Mononuclear cell (primary cell): ENCODE results near the gene GRK7. TPM values are rescaled to one million over a fixed set of nuclear protein-coding genes. Genes with fewer than 3 reads are reported as not detected.
"Not testable (repeated sequence)": the region's sequence is repeated elsewhere in the genome, so short reads cannot be mapped to it uniquely, and the experiment has no call there.

Experiments used
- H3K27me3 ChIP-seq: 2 replicates; pipeline ENCODE4 v1.6.0; 2011; ENCODE audit warnings: low read length, control low read depth; ENCODE audit not compliant: insufficient read depth
- H3K4me1 ChIP-seq: 2 replicates; pipeline ENCODE4 v1.5.1; 2011; ENCODE audit warnings: mild to moderate bottlenecking, low read length, control low read depth; ENCODE audit not compliant: insufficient read depth
- H3K4me3 ChIP-seq: 2 replicates; pipeline ENCODE4 v1.5.1; 2011; ENCODE audit warnings: mild to moderate bottlenecking, low read length, moderate library complexity
- H3K9me3 ChIP-seq: 2 replicates; pipeline ENCODE4 v1.5.1; 2011; ENCODE audit warnings: low read depth, mild to moderate bottlenecking, control low read depth, low read length
- total RNA-seq: library from RNA; depleted of rRNA; stranded (reverse); fragments of >200 nt; gene quantifications from one replicate; pipeline ENCODE4 v1.2.3, GENCODE V29; 2012

GRK7 gene
- total RNA-seq, 1 donor: 0.10 TPM

DNA sequence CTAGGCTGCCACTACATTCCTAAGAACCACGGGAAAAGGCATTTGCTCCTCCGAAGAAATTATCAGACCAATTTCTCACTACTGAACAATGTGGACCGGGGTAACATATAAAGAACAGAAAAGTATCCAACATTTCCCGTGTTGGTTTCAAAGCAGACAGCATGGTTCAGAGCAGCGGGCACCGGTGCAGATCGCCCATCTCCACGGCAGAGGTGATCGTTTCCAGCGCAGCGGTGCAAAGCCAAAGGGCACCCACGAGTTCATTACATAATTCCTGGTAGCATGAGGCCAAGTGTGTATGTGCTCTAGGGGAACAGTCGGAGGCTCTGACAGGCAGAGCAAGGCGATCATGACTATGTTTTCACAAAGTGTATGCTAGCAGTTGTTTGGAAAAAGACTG is 13.2 kb downstream of the GRK7 start:
- Histone ChIP-seq H3K27me3 (no peaks in the 10 kb centered on the region), H3K4me3 (no peak overlapping the region), H3K4me1 (no peaks in the 10 kb centered on the region), H3K9me3 (no peaks in the 10 kb centered on the region)

DNA sequence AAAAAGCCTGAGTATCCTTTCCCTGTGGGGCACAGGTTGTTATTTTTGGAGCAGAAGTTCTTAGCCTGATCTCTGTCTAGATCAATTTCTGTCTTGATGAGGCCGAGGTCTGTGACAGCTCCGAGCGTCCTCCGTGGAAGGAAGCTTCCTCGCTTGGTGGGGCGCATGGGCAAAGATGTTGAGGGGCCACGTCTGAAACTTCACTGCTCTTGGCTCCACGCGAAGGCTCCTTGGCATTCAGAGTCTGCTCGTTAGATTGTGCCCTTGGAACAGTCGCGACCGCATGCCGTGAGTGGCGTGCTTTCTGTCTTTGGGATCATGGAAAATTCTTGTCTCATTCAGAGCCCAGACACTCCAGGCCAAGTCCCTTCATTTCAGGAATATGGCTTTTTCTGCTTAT is 13.7 kb downstream of the GRK7 start:
- H3K4me3 ChIP-seq: no peak overlapping the region
- no peaks in the 10 kb centered on the region for H3K4me1 ChIP-seq
- no peaks in the 10 kb centered on the region for H3K27me3 ChIP-seq
- no peaks in the 10 kb centered on the region for H3K9me3 ChIP-seq

DNA sequence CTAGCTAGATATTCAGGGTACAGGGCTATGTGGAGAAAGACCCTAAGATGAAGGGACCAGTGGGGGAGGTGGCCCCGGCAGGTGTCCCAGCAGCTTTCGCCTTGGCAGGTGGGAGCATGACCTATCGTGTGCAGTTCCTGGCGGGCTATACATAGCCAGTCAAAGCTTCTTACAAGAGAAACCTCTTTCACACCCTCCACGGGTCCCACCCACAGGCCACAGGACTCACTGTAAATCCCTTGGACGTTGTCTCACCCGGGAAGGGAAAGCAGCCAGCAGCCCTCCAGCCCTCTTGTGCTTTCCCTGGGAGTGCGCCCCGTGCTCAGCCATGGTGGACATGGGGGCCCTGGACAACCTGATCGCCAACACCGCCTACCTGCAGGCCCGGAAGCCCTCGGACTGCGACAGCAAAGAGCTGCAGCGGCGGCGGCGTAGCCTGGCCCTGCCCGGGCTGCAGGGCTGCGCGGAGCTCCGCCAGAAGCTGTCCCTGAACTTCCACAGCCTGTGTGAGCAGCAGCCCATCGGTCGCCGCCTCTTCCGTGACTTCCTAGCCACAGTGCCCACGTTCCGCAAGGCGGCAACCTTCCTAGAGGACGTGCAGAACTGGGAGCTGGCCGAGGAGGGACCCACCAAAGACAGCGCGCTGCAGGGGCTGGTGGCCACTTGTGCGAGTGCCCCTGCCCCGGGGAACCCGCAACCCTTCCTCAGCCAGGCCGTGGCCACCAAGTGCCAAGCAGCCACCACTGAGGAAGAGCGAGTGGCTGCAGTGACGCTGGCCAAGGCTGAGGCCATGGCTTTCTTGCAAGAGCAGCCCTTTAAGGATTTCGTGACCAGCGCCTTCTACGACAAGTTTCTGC is 15.0 kb downstream of the GRK7 start:
- Histone ChIP-seq H3K4me3 (no peak overlapping the region), H3K27me3 (no peaks in the 10 kb centered on the region), H3K4me1 (no peaks in the 10 kb centered on the region), H3K9me3 (no peaks in the 10 kb centered on the region)

DNA sequence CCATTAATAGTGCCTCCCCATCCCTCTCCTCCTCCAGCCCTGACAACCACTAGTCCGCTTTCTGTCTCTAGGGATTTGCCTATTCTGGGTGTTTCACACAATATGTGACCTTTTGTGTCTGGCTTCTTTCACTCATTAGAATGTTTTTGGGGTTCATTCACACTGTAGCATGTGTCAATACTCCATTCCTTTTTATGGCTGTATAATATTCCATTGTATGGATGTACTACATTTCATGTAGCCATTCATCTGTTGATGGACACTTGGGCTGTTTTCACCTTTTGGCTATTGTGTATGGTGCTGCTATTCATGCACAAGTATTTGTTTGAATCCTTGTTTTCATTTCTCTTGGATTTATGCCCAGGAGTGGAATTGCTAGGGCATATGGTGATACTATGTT is 16.5 kb downstream of the GRK7 start:
- H3K27me3 ChIP-seq: no peaks in the 10 kb centered on the region
- H3K9me3 ChIP-seq: no peaks in the 10 kb centered on the region
- H3K4me3 ChIP-seq: no peak overlapping the region
- H3K4me1 ChIP-seq: no peaks in the 10 kb centered on the region

DNA sequence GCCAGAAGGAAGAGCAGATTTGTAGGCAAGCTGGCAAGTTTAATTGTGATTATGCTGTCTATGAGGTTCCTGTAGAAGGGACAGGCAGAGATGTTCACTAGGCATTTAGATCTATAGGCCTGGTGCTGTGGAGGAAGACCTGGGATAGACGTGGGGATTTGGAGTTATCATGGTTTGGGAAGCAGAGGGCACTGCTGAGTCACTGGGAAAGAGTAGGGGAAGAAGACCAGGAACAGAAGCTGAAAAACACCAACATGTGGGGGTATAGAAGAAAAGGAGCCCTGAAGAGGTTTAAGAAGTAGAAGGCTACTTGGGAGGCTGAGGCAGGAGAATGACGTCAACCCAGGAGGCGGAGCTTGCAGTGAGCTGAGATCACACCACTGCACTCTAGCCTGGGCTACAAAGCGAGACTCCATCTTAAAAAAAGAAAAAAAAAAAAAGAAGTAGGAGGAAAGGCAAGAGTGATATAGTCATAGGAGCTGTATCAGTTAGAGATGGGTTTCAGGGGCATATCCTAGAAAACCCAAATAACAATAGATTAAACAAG is 19.3 kb downstream of the GRK7 start:
- H3K9me3 ChIP-seq: no peaks in the 10 kb centered on the region
- H3K4me3 ChIP-seq: no peak overlapping the region
- no peaks in the 10 kb centered on the region for H3K4me1 ChIP-seq
- H3K27me3 ChIP-seq: no peaks in the 10 kb centered on the region

DNA sequence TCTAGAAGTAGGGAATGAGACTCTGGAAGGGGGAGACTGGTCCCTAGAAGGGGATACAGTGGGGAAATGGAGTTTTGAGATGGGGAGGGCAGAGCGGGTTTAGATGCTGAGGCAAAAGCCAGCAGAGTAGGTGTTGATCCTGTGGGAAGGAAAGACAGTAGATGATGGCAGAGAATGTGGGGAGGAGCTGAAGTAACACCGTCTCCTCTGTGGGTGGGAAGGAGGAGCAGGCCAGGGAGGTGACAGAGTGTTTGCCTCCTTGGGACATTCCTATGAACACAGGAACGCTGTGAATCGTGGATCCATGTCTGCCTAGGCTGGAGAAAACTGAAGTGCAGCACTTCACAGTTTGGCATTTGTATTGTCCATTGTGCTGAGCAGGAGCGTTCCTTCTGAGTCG is 20.4 kb downstream of the GRK7 start:
- Histone ChIP-seq H3K4me3 (no peak overlapping the region), H3K27me3 (no peaks in the 10 kb centered on the region), H3K9me3 (no peaks in the 10 kb centered on the region), H3K4me1 (no peaks in the 10 kb centered on the region)

DNA sequence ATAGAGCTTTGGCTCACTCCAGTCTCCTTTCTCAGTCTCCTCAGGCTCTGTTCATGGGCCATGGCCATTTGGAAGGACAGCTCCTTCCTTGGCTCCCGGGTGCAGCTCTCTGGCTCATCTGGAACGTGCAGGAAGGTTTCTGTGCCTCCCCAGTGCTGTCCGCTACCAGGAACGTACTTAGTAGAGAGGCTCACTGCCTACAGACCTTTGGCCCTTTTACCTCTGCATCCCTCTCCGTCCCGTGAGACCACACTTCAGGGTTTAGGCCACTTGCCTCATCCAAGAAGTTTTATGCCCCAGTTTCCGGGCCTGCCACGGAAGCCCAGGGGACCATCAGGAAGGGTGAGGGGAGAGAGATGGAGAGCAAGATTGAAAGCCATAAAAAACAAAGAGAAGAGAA is 20.9 kb downstream of the GRK7 start:
- Histone ChIP-seq H3K4me1 (no peaks in the 10 kb centered on the region), H3K9me3 (no peaks in the 10 kb centered on the region), H3K4me3 (no peak overlapping the region), H3K27me3 (no peaks in the 10 kb centered on the region)

DNA sequence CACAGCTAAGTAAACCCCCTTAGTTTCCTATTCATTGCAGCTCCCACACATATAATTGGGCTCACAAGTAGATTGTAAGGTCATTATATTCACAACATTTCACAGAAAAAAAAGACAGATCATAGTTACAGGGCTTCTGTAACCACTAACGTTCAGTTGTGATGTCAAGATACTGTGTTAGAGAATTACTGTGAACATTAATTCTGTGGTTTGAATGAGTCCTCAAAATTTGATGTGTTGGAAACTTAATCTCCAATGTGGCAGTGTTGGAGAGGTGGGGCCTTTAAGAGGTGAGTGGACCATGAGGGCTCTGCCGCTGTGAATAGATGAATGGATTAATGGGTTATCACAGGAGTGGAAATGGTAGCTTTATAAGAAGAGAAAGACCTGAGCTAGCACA is 21.3 kb downstream of the GRK7 start:
- Histone ChIP-seq H3K9me3 (no peaks in the 10 kb centered on the region), H3K4me3 (no peak overlapping the region), H3K4me1 (no peaks in the 10 kb centered on the region), H3K27me3 (no peaks in the 10 kb centered on the region)

DNA sequence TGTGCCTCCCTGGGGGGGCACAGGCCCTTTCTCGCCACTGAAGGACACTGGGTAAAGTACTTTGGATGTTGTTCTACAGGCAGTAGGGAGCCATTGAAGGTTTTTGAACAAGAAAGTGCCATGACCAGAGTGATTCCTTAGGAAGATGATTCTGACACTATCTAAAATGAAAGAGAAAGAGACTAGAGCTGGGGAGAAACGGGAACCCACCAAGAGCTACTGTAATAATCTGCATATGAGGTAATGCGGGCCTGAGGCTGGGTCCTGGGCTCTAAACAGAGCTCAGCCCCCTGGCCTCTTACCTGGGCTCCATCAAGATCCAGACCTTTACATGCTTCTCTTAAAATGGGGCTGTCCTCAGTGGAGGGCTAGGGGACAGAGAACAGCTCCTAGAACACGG is 24.9 kb downstream of the GRK7 start:
- H3K27me3 ChIP-seq: no peaks in the 10 kb centered on the region
- no peaks in the 10 kb centered on the region for H3K4me1 ChIP-seq
- no peaks in the 10 kb centered on the region for H3K9me3 ChIP-seq
- H3K4me3 ChIP-seq: no peak overlapping the region

DNA sequence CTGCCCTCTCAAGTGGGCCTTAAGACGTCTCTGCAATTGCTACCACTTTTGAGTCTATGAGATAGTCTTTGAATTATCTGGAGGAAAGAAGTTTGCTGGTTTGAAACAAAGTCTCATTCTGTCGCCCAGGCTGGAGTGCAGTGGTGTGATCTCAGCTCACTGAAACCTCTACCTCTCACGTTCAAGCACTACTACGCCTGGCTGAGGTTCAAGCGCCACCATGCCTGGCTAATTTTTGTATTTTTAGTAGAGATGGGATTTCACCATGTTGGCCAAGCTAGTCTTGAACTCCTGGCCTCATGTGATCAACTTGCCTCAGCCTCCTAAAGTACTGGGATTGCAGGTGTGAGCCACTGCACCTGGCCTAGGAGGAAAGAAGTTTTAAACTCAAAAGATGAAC is 25.5 kb downstream of the GRK7 start:
- not testable (repeated sequence) for H3K4me3 ChIP-seq, H3K9me3 ChIP-seq, H3K27me3 ChIP-seq, H3K4me1 ChIP-seq

DNA sequence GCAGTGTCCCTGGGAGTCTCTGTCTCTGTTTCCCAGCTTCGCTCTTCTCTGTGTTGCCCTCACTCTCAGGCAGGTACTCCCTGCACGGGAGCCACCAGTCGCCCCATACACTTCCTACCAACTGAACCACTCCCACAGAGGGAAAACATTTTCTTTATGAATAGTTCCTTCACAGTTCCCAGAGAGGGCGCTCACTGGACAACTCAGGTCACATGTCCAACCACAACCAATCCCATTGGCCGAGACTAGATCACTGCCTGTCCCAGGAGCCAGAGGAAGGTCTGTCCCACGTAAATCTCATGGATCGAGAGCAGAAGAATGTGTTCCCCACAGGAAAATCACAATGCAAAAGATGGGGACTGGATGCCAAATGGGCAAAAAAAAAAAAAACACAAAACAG is 26.1 kb downstream of the GRK7 start:
- Histone ChIP-seq H3K4me3 (no peak overlapping the region), H3K4me1 (peaks cover 3% of the 10 kb centered on the region), H3K9me3 (no peaks in the 10 kb centered on the region), H3K27me3 (no peaks in the 10 kb centered on the region)

DNA sequence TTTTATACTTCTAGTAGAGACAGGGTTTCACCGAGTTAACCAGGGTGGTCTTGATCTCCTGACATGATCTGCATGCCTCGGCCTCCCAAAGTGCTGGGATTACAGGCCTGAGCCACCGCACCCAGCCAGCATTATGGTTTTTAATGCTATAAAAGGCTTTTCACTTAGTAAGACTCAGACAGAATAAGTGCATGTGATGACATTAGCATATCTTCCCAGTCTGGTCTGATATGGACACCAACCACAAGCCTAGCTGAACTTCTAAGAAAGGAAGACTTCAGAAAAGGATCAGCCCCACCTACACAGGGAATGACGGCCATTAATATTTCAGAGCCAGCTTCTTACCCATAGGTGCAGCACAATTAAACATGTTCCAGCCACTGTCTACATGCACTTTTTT is 27.0 kb downstream of the GRK7 start:
- H3K4me1 ChIP-seq: peaks cover 11% of the 10 kb centered on the region
- no peaks in the 10 kb centered on the region for H3K27me3 ChIP-seq
- H3K4me3 ChIP-seq: no peak overlapping the region
- H3K9me3 ChIP-seq: no peaks in the 10 kb centered on the region

DNA sequence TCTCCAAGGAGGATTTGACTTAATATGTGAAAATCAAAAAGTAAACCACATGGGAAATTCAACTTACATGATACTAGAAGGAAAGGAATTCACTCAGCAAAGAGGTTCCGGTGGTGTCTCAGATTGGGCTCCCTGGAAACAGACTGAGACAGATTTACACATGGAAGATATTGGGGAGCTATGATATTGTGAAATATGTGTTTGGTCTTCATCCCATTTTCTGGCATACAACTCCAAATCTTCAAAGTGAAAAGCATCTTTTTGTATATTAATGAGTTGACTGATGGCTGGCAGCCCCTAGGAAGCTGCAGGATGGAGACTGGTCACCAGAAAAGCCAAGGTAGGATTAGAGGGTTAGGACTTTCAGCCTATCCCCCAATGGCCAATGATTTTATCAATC is 29.3 kb downstream of the GRK7 start:
- Histone ChIP-seq H3K4me1 (peaks cover 35% of the 10 kb centered on the region), H3K4me3 (no peak overlapping the region)

DNA sequence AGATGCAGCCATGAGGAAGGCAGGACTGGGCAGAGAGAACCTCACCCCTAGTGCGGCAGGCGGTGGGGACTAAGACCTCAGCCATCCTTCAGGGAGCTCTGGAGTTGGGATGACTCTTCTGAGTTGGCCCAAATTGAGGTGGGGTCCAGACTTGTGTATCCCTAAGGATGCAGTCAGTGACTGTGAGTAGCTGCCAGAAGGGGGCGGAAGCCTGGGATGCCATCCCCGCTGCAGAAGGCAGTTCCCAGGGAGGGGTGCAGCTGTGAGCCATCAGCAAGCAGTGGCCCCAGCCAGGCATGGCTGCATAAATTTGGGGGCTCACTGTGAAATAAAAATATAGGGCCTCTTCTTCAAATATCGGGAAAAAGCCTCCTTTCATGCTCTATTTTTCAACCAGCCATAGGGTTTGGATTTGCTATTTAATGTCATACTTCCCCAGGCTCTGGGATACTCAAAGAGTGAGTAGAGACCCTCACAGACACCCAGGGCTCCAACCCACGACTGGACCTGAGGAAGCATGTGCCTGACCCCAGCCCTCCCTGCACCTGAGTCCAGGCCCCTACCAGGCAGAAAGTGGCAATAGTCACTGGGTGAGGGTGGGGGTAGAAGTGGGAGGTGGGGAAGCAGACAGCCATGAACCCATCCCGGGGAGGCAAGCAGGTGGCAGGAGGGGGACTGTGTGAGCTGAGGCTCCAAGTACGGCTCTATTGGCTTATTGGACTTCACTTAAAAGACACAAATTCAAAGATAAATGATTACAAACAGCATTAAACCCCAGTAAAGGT is 30.5 kb downstream of the GRK7 start:
- Histone ChIP-seq H3K27me3 (no peaks in the 10 kb centered on the region), H3K9me3 (no peaks in the 10 kb centered on the region), H3K4me1 (peaks cover 46% of the 10 kb centered on the region), H3K4me3 (no peak overlapping the region)

More for the DNA sequence above, 29.3 kb downstream of the GRK7 start:
- Histone ChIP-seq H3K27me3 (no peaks in the 10 kb centered on the region), H3K9me3 (no peaks in the 10 kb centered on the region)

DNA sequence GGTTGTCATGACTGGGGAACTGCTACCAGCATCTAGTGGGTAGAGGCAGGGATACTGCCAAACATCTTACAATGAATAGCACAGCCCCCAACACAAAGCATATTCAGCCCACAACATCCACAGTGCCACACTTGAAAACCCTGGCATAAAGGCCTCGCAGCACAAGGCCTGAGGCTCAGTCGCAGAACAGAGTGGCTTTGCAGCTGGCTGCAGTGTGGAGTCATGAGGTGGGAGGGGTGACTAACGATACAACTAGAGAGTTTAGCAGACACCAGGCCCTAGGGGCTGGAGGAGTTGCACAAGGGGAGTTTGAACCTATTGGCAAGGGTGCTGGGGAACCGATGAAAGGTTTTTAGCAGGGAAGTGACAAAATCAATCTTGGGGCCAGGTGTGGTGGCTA is 32.1 kb downstream of the GRK7 start:
- H3K27me3 ChIP-seq: no peaks in the 10 kb centered on the region

More for the DNA sequence above, 32.1 kb downstream of the GRK7 start:
- H3K4me3 ChIP-seq: no peak overlapping the region
- H3K4me1 ChIP-seq: peaks cover 49% of the 10 kb centered on the region
- no peaks in the 10 kb centered on the region for H3K9me3 ChIP-seq
